Measurements from ENCODE around the gene EPB41L2. TPM values are rescaled to one million over a fixed set of nuclear protein-coding genes. Genes with fewer than 3 reads are reported as not detected.
A peak's percentile ranks its signal among the peaks of the same experiment; 100 is the strongest.

Gene EPB41L2
- total RNA-seq, 4 donors from 2014 or later, result 45.3 to 102 (median 61.9) TPM

- no peak overlapping the region for H3K4me3 ChIP-seq
- intact Hi-C loops (cut with DNase I; ENCODE audit: low total_unique reads), result no loop called here
- no peaks in the 10 kb centered on the region for H3K27me3 ChIP-seq
- DNase-seq, result no peak
- in situ Hi-C loops (cut with MboI; ENCODE audit: low pct_ligation_motif_present in 1 of 4, low pct_unique_long_range_greater_than_20kb in 1 of 4, low sequenced_read_pairs in 3 of 4), result no loop called here
- H3K36me3 ChIP-seq, result no peaks in the 10 kb centered on the region
- TF ChIP-seq POLR2AphosphoS5 (IDR thresholded peaks at IDR 0.05) (no peak), EP300 (IDR thresholded peaks at IDR 0.05; ENCODE audit: low read depth) (no peak), POLR2A (IDR thresholded peaks at IDR 0.05) (no peak)
- TF ChIP-seq, protein P1, sequence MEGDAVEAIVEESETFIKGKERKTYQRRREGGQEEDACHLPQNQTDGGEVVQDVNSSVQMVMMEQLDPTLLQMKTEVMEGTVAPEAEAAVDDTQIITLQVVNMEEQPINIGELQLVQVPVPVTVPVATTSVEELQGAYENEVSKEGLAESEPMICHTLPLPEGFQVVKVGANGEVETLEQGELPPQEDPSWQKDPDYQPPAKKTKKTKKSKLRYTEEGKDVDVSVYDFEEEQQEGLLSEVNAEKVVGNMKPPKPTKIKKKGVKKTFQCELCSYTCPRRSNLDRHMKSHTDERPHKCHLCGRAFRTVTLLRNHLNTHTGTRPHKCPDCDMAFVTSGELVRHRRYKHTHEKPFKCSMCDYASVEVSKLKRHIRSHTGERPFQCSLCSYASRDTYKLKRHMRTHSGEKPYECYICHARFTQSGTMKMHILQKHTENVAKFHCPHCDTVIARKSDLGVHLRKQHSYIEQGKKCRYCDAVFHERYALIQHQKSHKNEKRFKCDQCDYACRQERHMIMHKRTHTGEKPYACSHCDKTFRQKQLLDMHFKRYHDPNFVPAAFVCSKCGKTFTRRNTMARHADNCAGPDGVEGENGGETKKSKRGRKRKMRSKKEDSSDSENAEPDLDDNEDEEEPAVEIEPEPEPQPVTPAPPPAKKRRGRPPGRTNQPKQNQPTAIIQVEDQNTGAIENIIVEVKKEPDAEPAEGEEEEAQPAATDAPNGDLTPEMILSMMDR (IDR thresholded peaks at IDR 0.05), result no peak
- no peak overlapping the region for H3K27ac ChIP-seq
- peaks cover 0 to 36% (median 14%) of the 10 kb centered on the region in 4 donors for H3K4me1 ChIP-seq
- H3K9me3 ChIP-seq, result no peaks in the 10 kb centered on the region
- WGBS, 2 donors (ENCODE audit: low coverage in 1 of 2), result 39 to 43% methylated on average over 3 of the region's 3 CpGs
These were observed 26.9 kb downstream of the EPB41L2 start for GRCh38 chr6:131036143-131036542.

DNA sequence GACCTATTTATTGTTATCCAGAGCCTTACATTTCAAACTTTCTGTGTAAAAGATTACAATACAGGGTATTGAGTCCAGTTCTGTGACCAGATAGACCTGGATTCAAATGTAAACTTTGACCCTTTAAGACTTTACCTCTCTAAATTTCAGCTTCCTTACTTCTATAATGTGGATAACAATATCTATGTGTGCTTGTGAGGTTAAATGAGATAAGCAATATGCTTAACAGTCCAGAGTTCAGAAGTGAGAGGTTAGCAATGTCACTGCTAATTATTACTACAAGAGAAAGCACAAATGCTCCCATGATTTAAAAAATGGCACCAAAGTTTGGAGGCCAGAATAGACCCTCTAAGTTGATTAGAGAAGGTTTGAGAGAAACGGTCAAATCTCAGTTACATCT lies 27.5 kb downstream of the EPB41L2 start:
- Histone ChIP-seq H3K4me1 (peaks cover 0 to 35% (median 14%) of the 10 kb centered on the region in 4 donors), H3K4me3 (no peak overlapping the region), H3K9me3 (no peaks in the 10 kb centered on the region), H3K36me3 (no peaks in the 10 kb centered on the region), H3K27ac (no peak overlapping the region), H3K27me3 (no peaks in the 10 kb centered on the region)
- DNase-seq, result no peak
- intact Hi-C loops (cut with DNase I; ENCODE audit: low total_unique reads) (no loop called here), in situ Hi-C loops (cut with MboI; ENCODE audit: low pct_ligation_motif_present in 1 of 4, low pct_unique_long_range_greater_than_20kb in 1 of 4, low sequenced_read_pairs in 3 of 4) (no loop called here)
- TF ChIP-seq POLR2AphosphoS5 (IDR thresholded peaks at IDR 0.05) (no peak), POLR2A (IDR thresholded peaks at IDR 0.05) (no peak), EP300 (IDR thresholded peaks at IDR 0.05; ENCODE audit: low read depth) (no peak)
- TF ChIP-seq, protein P1 (IDR thresholded peaks at IDR 0.05), result no peak
- 70 to 88% methylated on average over 1 of the region's 1 CpG for WGBS, 2 donors (ENCODE audit: low coverage in 1 of 2)

DNA sequence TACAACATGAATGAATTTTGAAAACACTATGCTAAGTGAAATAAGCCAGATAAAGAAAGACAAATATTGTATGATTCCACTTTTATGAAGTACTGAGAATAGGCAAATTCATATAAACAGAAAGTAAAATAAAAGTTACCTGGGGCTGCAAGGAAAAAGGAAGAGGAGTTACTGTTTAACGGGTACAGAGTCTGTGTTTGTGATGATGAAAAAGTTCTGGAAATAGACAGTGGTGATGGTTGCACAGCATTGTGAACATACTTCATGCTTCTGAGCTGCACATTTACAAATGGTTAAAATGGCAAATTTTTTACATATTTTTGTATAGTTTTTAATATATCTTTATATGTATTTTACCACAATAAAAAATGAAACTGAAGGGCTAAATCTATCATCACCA lies 29.4 kb downstream of the EPB41L2 start:
- H3K9me3 ChIP-seq, result no peaks in the 10 kb centered on the region
- no peak overlapping the region for H3K4me3 ChIP-seq
- intact Hi-C loops (cut with DNase I; ENCODE audit: low total_unique reads), result no loop called here
- WGBS, 2 donors (ENCODE audit: low coverage in 1 of 2), result 51 to 57% methylated on average over 1 of the region's 1 CpG
- no peak for TF ChIP-seq POLR2AphosphoS5 (IDR thresholded peaks at IDR 0.05)
- TF ChIP-seq, protein P1 (IDR thresholded peaks at IDR 0.05), result no peak
- no peak for TF ChIP-seq EP300 (IDR thresholded peaks at IDR 0.05; ENCODE audit: low read depth)
- no peak for TF ChIP-seq POLR2A (IDR thresholded peaks at IDR 0.05)
- no peak for DNase-seq
- no peak overlapping the region for H3K27ac ChIP-seq
- no peaks in the 10 kb centered on the region for H3K36me3 ChIP-seq
- H3K4me1 ChIP-seq, result peaks cover 0 to 41% (median 23%) of the 10 kb centered on the region in 4 donors
- H3K27me3 ChIP-seq, result no peaks in the 10 kb centered on the region
- in situ Hi-C loops (cut with MboI; ENCODE audit: low pct_ligation_motif_present in 1 of 4, low pct_unique_long_range_greater_than_20kb in 1 of 4, low sequenced_read_pairs in 3 of 4), result no loop called here

- no peak overlapping the region for H3K4me3 ChIP-seq
- TF ChIP-seq, protein P1 (IDR thresholded peaks at IDR 0.05), result no peak
- TF ChIP-seq POLR2A (IDR thresholded peaks at IDR 0.05) (no peak), POLR2AphosphoS5 (IDR thresholded peaks at IDR 0.05) (no peak), EP300 (IDR thresholded peaks at IDR 0.05; ENCODE audit: low read depth) (no peak)
- intact Hi-C loops (cut with DNase I; ENCODE audit: low total_unique reads) (no loop called here), in situ Hi-C loops (cut with MboI; ENCODE audit: low pct_ligation_motif_present in 1 of 4, low pct_unique_long_range_greater_than_20kb in 1 of 4, low sequenced_read_pairs in 3 of 4) (no loop called here)
- DNase-seq, result no peak
- peak overlapping the region in 1 of 4 donors; percentile 24 for H3K27ac ChIP-seq
- peaks cover 0 to 38% (median 22%) of the 10 kb centered on the region in 4 donors for H3K4me1 ChIP-seq
- H3K36me3 ChIP-seq, result no peaks in the 10 kb centered on the region
- no peaks in the 10 kb centered on the region for H3K27me3 ChIP-seq
- H3K9me3 ChIP-seq, result no peaks in the 10 kb centered on the region
- WGBS, 2 donors (ENCODE audit: low coverage in 1 of 2), result 42 to 51% methylated on average over 3 to 7 of the region's 7 CpGs
These were observed 33.3 kb downstream of the EPB41L2 start for GRCh38 chr6:131029626-131030297.
